ENCODE measurements around the gene UBALD1.

UBALD1 gene

GRCh38 chr16:4626396-4626795, 11.7 kb upstream of the UBALD1 start:
- no peak for TF ChIP-seq CTCF (conservative IDR thresholded peaks at IDR 0.05; ENCODE audit: control insufficient read depth, insufficient read depth, low read depth, low read length)
- peak overlapping the region; percentile 69 for H3K4me3 ChIP-seq (ENCODE audit: control insufficient read depth, low read depth, low read length)
- DNase-seq (ENCODE audit: low read depth) = no peak

- TF ChIP-seq CTCF (conservative IDR thresholded peaks at IDR 0.05; ENCODE audit: control insufficient read depth, insufficient read depth, low read depth, low read length) = no peak
- peak overlapping the region; percentile 69 for H3K4me3 ChIP-seq (ENCODE audit: control insufficient read depth, low read depth, low read length)
- no peak for DNase-seq (ENCODE audit: low read depth)
These were observed 11.0 kb upstream of the UBALD1 start for GRCh38 chr16:4625560-4626159.

- H3K4me3 ChIP-seq (ENCODE audit: control insufficient read depth, low read depth, low read length) = peak overlapping the region; percentile 69
- peak; percentile 62 for DNase-seq (ENCODE audit: low read depth)
- no peak for TF ChIP-seq CTCF (conservative IDR thresholded peaks at IDR 0.05; ENCODE audit: control insufficient read depth, insufficient read depth, low read depth, low read length)
These were observed 10.3 kb upstream of the UBALD1 start for GRCh38 chr16:4624827-4625559.

- DNase-seq (ENCODE audit: low read depth) = peak; percentile 96
- TF ChIP-seq CTCF (conservative IDR thresholded peaks at IDR 0.05; ENCODE audit: control insufficient read depth, insufficient read depth, low read depth, low read length) = peak; percentile 89
- H3K4me3 ChIP-seq (ENCODE audit: control insufficient read depth, low read depth, low read length) = peak within 1 kb of the TSS; percentile 69
These were observed 9.5 kb upstream of the UBALD1 start, which contains the start of gene MGRN1 for GRCh38 chr16:4624015-4624826. MGRN1 (plus strand) TSS chr16:4624826; CDS start chr16:4624961, 135 bp downstream.

DNA sequence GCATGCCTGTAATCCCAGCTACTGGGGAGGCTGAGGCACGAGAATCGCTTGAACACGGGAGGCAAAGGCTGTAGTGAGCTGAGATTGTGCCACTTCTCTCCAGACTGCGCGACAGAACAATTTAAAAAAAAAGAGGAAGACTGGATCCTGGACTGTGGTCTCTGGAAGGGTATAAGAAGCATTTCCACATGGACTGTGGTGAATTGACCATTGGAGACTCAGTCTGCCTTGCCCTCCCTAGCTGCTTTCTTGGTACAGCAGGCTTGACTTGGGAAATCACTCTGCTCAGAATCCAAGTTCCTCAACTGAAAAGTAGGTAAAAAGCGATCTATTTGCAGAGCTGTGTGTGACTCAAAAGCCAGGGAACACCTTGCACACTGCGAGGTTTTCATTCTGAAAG, 8.9 kb upstream of the UBALD1 start:
- H3K4me3 ChIP-seq (ENCODE audit: control insufficient read depth, low read depth, low read length) = no peak overlapping the region
- DNase-seq (ENCODE audit: low read depth) = no peak
- TF ChIP-seq CTCF (conservative IDR thresholded peaks at IDR 0.05; ENCODE audit: control insufficient read depth, insufficient read depth, low read depth, low read length) = no peak

DNA sequence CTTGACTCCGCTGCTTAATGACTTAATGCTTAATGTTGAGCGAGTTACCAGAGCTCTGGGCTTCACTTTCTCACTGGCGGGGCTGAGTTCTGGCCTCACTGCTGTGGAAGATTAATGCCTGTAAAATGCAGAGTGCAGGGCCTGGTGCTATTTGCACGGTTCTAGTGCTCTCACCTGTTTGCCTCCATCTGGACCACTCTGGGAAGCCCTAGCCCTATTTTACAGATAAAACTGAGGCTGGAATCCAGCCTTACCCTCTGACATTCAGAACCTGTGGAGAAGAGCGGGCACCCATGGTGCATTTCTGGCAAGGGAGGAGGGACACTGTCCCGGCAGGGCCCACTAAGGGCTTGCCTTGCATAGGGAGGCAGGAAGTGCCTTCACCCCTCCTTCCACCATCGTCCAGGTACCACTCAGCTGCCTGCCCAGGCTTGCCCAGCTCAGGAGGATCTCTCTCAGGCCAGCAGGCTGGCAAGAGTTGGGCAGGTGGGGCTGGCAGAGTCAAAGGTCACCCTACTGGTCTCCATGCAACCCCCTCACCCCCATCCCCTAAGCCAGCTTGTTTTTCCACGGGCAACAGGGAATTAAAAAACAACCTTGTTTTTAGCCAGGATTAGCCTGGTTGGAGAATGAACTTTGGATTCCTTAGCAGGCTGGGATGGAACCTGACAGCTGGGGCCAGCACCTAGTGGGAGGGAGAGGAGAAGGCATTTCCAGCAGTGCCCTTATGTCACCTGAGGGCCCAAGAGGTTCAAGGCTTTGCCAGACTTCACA, 4.1 kb upstream of the UBALD1 start:
- no peak overlapping the region for H3K4me3 ChIP-seq (ENCODE audit: control insufficient read depth, low read depth, low read length)
- no peak for TF ChIP-seq CTCF (conservative IDR thresholded peaks at IDR 0.05; ENCODE audit: control insufficient read depth, insufficient read depth, low read depth, low read length)
- no peak for DNase-seq (ENCODE audit: low read depth)
